GM10248 (cell line): Measurements from ENCODE around the gene WIZ.
"Not testable (repeated sequence)": the region's sequence is repeated elsewhere in the genome, so short reads cannot be mapped to it uniquely, and the experiment has no call there.

ENCODE experiments used
- CTCF ChIA-PET: fragments of 300-600 bp; sonication (Branson Sonifier 250); formaldehyde crosslinking; extraction: SDS; loops from one replicate; lab custom pipeline; 2021; ENCODE audit warnings: antibody characterized with exemption; lab: Yijun Ruan, JAX
- POLR2A ChIA-PET: fragments of 350-650 bp; sonication (Branson Sonifier 250); formaldehyde crosslinking; extraction: SDS; loops from one replicate; lab custom pipeline; 2020; ENCODE audit warnings: antibody characterized with exemption; lab: Yijun Ruan, JAX
- DNase-seq: peaks from one replicate; pipeline ENCODE4 v3.0.0; 2012; ENCODE audit errors: extremely low spot score
- CTCF ChIP-seq: IDR thresholded peaks from 2 replicates; pipeline ENCODE4 v1.5.1; 2012; ENCODE audit warnings: mild to moderate bottlenecking, low read depth; ENCODE audit errors: extremely low read depth, missing control alignments, control extremely low read depth

WIZ gene

GRCh38 chr19:15475169-15475568 is 25.4 kb upstream of the WIZ start:
- no peak for DNase-seq
- POLR2A ChIA-PET = no interaction called here
- TF ChIP-seq CTCF = no peak
- CTCF ChIA-PET = interaction anchor here (0.9 to 1.8 kb wide), 3 partner anchors 12 to 77 kb away, joined by 3 to 4 read pairs (median 3); partner anchors contain the start of gene AKAP8L

- CTCF ChIA-PET = interaction anchor here (1.8 kb wide), 1 partner anchor 10 kb away, joined by 4 read pairs; no protein-coding TSS in a partner anchor
- DNase-seq, POLR2A ChIA-PET: not testable (repeated sequence)
These were observed 24.1 kb upstream of the WIZ start for GRCh38 chr19:15473821-15474220.

DNA sequence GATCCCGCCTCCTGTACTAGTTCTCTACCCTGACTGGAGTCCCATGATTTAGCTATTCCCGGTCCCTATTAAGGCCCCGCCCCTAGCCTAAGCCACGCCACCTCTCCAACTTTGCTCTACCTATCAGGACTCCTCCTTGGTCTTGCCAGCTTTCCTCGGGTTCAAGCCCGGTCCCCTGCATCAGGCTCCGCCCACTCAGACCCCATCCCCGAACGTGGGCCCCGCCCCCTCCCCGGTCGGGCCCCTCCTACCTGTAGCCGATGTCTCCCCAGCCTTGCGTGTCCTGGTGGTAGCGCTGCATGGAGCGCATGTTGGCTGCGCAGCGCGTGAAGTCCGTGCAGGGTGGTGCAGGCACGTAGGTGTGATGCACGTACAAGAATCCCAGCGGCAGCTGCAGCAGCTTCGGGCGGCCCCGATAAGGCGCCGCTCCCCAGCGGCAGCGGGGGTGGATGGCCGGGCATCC is 21.9 kb upstream of the WIZ start:
- no peak for DNase-seq
- ChIA-PET CTCF (no interaction called here), POLR2A (no interaction called here)
- TF ChIP-seq CTCF = no peak

GRCh38 chr19:15469513-15470297 is 19.9 kb upstream of the WIZ start:
- DNase-seq = no peak
- ChIA-PET CTCF (interaction anchor here (1.2 kb wide), 1 partner anchor 14 kb away, joined by 3 read pairs; no protein-coding TSS in a partner anchor), POLR2A (no interaction called here)
- no peak for TF ChIP-seq CTCF

DNA sequence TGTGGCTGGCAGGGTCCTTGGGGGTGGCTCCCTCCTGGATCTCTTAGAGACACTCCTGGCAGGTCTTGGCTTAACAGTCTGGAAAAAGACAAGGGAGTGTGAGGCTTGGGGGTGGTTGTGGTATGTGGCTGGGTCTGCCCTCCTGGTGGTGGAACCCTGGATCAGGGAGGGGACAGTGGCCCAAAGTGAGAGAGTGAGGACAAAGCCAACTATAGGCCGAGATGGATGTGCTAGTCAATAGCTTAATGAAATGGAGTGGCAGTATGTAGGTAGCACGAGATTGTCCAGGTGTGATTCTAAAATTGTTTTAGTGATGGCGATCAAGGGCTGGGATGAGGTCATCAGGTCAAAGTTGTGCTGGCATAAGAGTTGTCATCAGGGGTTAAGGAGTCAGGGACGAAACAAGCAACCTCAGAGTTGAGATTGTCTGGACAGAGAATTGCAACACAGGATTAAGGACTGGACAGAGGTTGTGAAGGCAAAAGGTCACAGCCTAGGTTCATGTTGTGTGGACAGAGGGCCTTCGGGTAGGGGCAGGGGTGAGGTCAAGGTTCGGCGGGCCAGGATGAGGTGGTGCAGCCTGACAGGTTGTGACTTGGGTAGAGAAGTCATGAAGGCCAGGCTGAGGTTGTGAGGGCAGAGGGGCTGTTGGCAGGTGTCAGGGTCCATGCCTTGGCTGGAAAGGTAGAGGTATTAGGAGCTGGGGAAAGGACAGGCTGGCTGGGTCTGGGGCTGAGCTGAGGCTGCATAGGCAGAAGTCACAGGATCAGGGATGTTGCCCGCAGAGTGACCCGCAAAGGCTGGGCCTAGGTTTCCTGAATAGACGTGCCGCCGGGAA is 19.1 kb upstream of the WIZ start:
- DNase-seq = no peak
- ChIA-PET POLR2A (no interaction called here), CTCF (interaction anchor here (1.2 kb wide), 1 partner anchor 14 kb away, joined by 3 read pairs; no protein-coding TSS in a partner anchor)
- TF ChIP-seq CTCF = no peak

GRCh38 chr19:15467734-15468214 is 18.0 kb upstream of the WIZ start:
- no peak for TF ChIP-seq CTCF
- POLR2A ChIA-PET = no interaction called here

More at GRCh38 chr19:15467734-15468214, 18.0 kb upstream of the WIZ start:
- CTCF ChIA-PET = interaction anchor here (1.2 kb wide), 1 partner anchor 10 kb away, joined by 6 read pairs; no protein-coding TSS in a partner anchor
- no peak for DNase-seq
